Right lobe of liver (tissue), 4 donors: ENCODE data around the gene NDUFC1.

Source experiments
- CTCF ChIP-seq, 4 donors: fragments of 200-600 bp in 3 of 4; fragments of 450-650 bp in 1 of 4; IDR thresholded peaks; one replicate each; pipeline versions ENCODE4 v1.5.1 to v1.8.0; 2016 to 2022; ENCODE audit warnings: antibody characterized with exemption in 4 of 4, mild to moderate bottlenecking in 2 of 4
- POLR2A ChIP-seq: fragments of 450-650 bp; IDR thresholded peaks from one replicate; pipeline ENCODE4 v1.6.1; 2017; ENCODE audit warnings: antibody characterized with exemption, mild to moderate bottlenecking
- donor health status: DM: no; HTN: no; CAD: no.
- donor health status: DM: no; HTN: no; CAD: no.
- donor health status: DM: no; HTN: yes; CAD: no.

DNA sequence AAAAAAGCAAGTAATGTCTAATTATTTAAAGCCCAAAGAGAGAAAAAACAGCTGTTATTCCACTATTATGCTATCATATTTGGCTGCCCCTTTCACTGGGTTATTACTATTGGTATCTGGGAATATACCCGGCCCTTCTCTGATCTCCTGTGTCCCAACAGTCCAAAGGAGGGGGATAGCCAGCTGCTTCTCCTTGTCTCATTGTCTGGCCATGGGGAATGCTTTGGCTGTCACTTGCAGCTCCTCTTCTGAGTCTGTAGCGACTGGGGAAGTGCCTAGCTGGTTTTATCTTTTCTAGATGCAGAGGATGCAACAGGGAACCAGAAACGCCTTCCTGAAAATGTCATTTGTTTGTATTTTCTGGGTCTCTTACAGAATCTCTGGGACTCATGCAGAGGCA lies 56.1 kb downstream of the NDUFC1 start:
- no peak for TF ChIP-seq CTCF (IDR thresholded peaks at IDR 0.05)
- TF ChIP-seq POLR2A, result no peak
